ENCODE measurements around the gene ADH7.

- no peak for TF ChIP-seq CTCF (IDR thresholded peaks at IDR 0.05)
- no peak for TF ChIP-seq POLR2A (IDR thresholded peaks at IDR 0.05)
Measured at GRCh38 chr4:99383833-99384392, 51.2 kb downstream of the ADH7 start.

All from heart left ventricle (tissue), 13 donors.